Measurements from ENCODE around the gene CAP1.

CAP1 gene

DNA sequence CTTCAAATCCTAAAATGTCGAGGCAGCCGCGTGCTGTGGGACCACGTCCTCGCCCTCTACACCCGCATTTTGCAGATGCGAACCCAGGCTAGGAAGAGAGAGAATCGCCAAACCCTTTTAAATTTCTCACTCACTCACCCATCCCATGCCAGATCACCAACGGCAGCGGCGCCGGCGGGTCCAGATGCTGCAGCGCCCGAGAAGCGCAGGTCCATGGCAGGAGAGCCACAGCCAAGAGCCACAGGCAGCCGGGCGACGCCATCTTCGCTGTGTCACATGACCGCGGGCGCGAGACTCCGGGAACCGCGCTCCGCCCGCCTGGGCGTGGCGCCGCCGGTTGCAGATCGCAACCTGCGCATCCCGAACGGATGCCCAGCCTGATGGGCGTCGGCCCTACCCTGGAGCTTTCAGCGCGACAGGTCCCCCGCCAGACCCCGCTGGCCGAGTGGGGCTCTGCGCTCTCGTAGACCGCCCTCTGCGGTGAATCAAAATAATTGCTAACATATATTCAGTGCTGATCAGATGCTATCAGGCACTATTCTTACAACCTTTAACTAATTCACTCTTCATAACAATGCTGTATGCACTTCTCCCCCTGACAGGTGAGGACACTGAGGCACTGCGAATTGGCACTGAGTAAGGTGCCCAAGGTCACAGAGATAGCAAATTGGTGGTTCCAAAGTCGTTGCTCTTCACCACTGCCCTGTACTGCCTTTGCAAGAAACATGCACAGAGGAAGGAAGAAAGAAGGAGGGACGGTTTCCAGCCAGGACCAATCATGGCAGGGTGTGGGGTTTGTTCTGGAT lies 56.7 kb downstream of the CAP1 start, which contains the start of gene PPT1:
PPT1 (minus strand) TSS at position 276 of the 806 bp plus-strand sequence; CDS start at position 262, 14 bp downstream.
- DNase-seq, result peak; percentile 81

DNA sequence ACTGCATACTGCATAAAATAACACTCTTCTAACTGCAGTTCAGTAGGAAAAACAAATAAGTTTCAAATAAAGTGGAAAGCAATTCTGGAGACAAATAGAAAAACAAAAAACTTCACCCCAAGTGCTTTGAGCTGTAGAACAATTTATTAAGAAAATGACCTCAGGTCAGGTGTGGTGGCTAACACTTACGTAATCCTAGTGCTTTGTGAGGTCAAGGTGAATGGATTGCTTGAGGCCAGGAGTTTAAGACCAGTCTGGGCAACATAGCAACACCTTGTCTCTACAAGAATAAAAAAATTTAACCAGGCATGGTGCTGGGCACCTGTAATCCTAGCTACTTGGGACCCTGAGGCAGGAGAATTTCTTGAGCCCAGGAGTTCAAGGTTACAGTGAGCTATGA lies 61.5 kb downstream of the CAP1 start:
- DNase-seq, result no peak

DNA sequence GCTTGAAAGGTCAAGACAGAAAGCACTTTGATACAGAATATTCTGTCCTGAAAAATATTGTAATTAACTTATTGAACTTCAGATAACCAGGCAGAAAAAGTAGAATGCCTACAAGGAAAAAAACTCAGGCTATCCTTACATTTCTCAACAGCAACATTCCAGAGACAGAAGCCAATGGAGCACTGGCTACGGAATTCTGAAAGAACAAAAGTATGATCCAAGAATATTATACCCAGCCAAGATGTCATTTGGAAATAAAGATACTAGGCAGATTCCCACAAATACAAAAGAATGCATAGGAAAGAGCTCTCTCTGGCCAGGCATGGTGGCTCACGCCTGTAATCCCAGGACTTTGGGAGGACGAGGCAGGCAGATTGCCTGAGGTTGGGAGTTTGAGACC lies 62.4 kb downstream of the CAP1 start:
- no peak for DNase-seq

DNA sequence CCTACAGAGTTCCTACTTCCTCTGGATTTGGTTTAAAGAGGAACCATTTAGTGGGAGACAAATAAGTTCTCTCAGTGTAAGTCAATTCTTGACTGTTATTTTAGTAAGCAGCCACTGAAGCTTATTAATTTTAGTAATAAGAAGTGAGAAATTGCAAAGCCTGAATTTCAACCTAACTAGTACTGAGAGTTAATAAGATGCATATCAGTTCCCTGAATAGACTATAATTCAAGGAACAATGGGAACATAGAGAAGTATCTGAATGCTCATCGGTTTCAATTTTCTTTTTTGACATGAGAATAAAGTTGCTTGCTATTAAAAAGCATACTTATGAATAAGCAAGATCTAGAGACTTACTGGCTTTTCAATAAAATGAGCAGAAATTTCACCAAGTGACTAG lies 64.5 kb downstream of the CAP1 start:
- DNase-seq, result no peak

DNA sequence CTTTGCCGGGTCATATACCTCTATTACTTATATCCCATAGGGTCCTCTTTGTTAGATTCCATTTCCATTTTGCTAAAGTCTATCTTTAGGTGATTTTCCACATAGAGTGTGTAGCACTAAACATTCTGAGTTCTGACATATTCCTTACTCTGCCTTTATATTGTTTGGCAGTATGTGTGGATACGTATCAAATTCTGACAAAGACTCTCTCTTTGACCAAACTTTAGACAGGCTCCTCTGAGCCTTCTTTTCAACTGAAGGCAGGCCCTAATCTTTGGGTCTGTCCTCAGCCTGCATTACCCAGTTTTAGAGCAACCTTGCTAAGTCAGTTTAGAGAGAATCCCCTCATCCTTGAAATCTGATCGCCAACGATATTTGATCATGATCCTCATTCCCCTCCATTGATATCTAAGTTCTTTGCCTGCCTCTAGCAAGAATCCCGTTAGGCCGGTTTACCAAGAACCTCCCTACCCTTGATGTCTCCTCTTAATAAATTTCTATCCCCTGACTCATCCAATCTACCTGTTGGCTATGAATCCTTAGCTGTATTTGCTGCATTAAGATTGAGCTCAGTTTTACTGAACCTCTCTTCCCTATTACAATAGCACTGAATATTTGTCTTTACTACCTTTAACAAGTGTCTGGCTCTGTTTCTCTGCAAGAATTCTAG lies 66.9 kb downstream of the CAP1 start:
- DNase-seq, result no peak

DNA sequence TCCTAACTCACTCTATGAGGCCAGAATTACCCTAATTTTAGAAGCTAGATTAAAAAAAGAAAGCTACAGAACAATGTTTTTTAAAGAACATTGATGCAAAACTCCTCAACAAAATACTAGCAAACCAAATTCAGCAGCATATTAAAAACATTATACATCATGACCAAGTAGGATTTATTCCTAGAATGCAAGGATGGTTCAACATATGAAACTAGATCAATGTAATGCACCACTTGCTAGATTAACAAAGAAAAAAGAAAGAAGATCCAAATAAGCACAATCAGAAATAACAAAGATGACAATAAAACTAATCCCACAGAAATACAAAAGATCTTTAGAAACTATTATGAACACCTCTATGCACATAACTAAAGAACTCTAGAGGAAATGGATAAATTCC lies 69.9 kb downstream of the CAP1 start:
- DNase-seq, result no peak

DNA sequence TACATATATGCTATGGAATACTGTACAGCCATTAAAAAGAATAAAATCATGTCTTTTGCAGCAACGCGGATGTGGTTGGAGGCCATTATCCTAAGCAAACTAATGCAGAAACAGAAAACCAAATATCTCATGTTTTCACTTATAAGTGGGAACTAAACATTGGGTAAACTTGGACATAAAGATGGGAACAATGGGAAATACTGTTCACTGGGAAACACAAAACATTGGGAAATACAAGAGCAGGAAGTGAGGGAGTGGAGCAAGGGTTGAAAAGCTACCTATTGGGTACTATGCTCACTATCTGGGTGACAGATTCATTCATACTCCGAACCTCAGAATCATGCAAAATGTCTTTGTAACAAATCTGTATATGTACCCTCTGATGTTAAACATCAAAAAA lies 73.9 kb downstream of the CAP1 start:
- no peak for DNase-seq

DNA sequence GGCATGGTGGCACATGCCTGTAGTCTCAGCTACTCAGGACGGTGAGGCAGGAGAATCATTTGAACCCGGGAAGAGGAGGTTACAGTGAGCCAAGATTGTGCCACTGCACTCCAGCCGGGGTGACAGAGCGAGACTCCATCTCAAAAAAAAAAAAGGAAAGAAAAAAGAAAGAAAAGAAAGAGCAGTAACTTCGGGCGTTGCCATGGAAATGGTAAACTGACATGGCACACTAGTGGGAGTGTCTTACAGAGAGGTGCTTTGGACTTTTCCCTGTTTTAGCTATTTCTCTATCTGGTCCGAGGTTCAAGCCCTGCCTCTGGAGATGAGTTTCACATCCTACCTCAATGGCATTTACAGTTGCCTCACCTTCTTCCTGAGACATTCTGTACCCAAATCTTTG lies 79.6 kb downstream of the CAP1 start:
- no peak for DNase-seq

Data from central memory CD4-positive, alpha-beta T cell (primary cell).